22Rv1 (cell line): Measurements from ENCODE around the gene ADCY2.

Experiments
- H3K27ac ChIP-seq: fragments of 450-650 bp; 2 replicates; pipeline ENCODE4 v1.5.1; 2017
- CTCF ChIP-seq: fragments of 450-650 bp; IDR thresholded peaks from 2 replicates; pipeline ENCODE4 v1.5.1; 2017; ENCODE audit warnings: mild to moderate bottlenecking
- ZFX ChIP-seq: fragments of 450-650 bp; IDR thresholded peaks from 2 replicates; pipeline ENCODE4 v1.6.1; 2017; ENCODE audit warnings: antibody characterized with exemption, borderline replicate concordance

Gene ADCY2

GRCh38 chr5:7464182-7464581 lies 68.2 kb downstream of the ADCY2 start:
- no peak overlapping the region for H3K27ac ChIP-seq
- no peak for TF ChIP-seq ZFX
- TF ChIP-seq CTCF, result 0 out of 2 replicates have a peak, but pooled peaks have one; percentile 5

GRCh38 chr5:7467179-7467578 lies 71.2 kb downstream of the ADCY2 start:
- TF ChIP-seq ZFX, result no peak
- TF ChIP-seq CTCF, result no peak
- H3K27ac ChIP-seq, result no peak overlapping the region

- H3K27ac ChIP-seq, result no peak overlapping the region
- TF ChIP-seq ZFX (no peak), CTCF (no peak)
These were observed 72.8 kb downstream of the ADCY2 start for GRCh38 chr5:7468742-7469141.

DNA sequence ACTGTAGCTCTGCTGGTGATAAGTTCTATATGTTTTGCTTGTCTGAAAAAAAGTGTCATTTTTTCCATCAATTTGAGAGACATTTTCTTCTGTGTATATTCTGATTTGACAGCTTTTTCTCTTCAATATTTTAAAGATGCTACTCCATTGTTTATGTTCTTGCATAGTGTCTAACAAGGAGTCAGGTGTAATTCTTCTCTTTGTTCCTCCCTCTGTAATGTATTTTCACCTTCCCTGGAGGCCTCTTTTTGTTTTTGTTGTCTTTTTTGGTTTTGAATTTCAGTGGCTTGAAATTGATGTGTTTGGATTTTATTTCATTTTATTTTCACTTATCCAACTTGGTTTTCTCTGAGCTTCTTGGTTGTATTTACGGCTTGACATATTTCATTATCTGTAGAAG lies 75.8 kb downstream of the ADCY2 start:
- no peak overlapping the region for H3K27ac ChIP-seq
- TF ChIP-seq ZFX (no peak), CTCF (no peak)

DNA sequence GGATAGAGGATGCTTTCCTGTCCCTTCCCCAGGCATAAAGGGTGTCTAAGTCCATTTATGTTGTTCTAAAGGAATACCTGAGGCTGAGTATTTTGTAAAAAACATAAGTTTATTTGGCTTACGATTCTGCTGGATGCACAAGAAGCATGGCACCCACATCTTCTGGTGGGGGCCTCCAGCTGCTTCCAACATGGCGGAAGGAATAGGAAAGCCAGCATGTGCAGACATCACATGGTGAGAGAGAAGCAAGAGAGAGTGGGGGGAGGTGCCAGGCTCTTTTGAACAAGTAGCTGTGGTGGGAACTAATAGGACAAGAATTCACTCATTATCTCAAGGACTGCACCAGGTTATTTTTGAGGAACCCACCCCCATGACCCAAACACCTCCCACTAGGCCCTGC lies 77.2 kb downstream of the ADCY2 start:
- no peak for TF ChIP-seq CTCF
- TF ChIP-seq ZFX, result no peak
- H3K27ac ChIP-seq, result no peak overlapping the region

- no peak overlapping the region for H3K27ac ChIP-seq
- TF ChIP-seq CTCF (no peak), ZFX (no peak)
These were observed 77.8 kb downstream of the ADCY2 start for GRCh38 chr5:7473668-7474215.

GRCh38 chr5:7474821-7475403 lies 79.0 kb downstream of the ADCY2 start:
- H3K27ac ChIP-seq, result no peak overlapping the region
- no peak for TF ChIP-seq CTCF
- TF ChIP-seq ZFX, result no peak
